Amygdala (tissue), 56 donors: Measurements from ENCODE around the gene MRPS16.

Experiments used
- DNase-seq, 56 donors: peaks; one replicate each; lab custom pipeline; 2025; lab: John Stamatoyannopoulos, UW

The MRPS16 gene

DNA sequence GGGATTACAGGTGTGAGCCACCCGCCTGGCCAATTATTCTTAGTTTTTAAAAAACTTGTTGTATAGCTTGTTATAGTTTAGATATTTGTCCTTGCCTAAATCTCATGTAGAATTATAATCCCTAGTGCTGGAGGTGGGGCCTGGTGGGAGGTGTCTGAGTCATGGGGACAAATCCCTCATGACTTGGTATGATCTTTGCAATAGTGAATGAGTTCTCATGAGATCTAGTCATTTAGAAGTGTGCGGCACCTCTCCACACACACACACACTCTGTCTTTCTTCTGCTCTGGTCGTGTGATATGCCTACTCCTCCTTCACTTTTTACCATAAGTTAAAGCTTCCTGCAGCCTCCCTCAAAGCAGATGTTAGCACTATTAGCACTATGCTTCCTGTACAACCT lies 47.4 kb downstream of the MRPS16 start:
- DNase-seq: no peak
